DMS79 (cell line): ENCODE measurements around the gene GRIK3.

Source experiments
- DNase-seq: peaks from one replicate; lab custom pipeline; 2025; lab: John Stamatoyannopoulos, UW

The GRIK3 gene

GRCh38 chr1:36981126-36981525 is 53.2 kb downstream of the GRIK3 start:
- DNase-seq, result no peak

GRCh38 chr1:36977731-36978406 is 56.4 kb downstream of the GRIK3 start:
- DNase-seq, result no peak

- DNase-seq, result no peak
Observed at GRCh38 chr1:36975642-36976041, 58.7 kb downstream of the GRIK3 start.

GRCh38 chr1:36973056-36973455 is 61.3 kb downstream of the GRIK3 start:
- DNase-seq, result no peak

- no peak for DNase-seq
Observed at GRCh38 chr1:36971852-36972618, 62.3 kb downstream of the GRIK3 start.

- peak; percentile 56 for DNase-seq
Observed at GRCh38 chr1:36968730-36969129, 65.6 kb downstream of the GRIK3 start.

GRCh38 chr1:36966242-36966641 is 68.1 kb downstream of the GRIK3 start:
- DNase-seq, result no peak

- DNase-seq, result no peak
Observed at GRCh38 chr1:36965275-36966159, 68.8 kb downstream of the GRIK3 start.

GRCh38 chr1:36964830-36965229 is 69.5 kb downstream of the GRIK3 start:
- DNase-seq, result no peak

GRCh38 chr1:36963006-36963405 is 71.3 kb downstream of the GRIK3 start:
- peak; percentile 97 for DNase-seq

- DNase-seq, result no peak
Observed at GRCh38 chr1:36961062-36961615, 73.2 kb downstream of the GRIK3 start.

GRCh38 chr1:36956570-36956969 is 77.7 kb downstream of the GRIK3 start:
- no peak for DNase-seq

- no peak for DNase-seq
Observed at GRCh38 chr1:36955016-36955415, 79.3 kb downstream of the GRIK3 start.

- no peak for DNase-seq
Observed at GRCh38 chr1:36953061-36953460, 81.3 kb downstream of the GRIK3 start.

- no peak for DNase-seq
Observed at GRCh38 chr1:36951761-36952160, 82.6 kb downstream of the GRIK3 start.

GRCh38 chr1:36951292-36951750 is 83.0 kb downstream of the GRIK3 start:
- no peak for DNase-seq

GRCh38 chr1:36950604-36951291 is 83.6 kb downstream of the GRIK3 start:
- peak; percentile 9 for DNase-seq

- DNase-seq, result no peak
Observed at GRCh38 chr1:36948606-36949005, 85.7 kb downstream of the GRIK3 start.

- no peak for DNase-seq
Observed at GRCh38 chr1:36948147-36948546, 86.2 kb downstream of the GRIK3 start.

- DNase-seq, result no peak
Observed at GRCh38 chr1:36947384-36947783, 86.9 kb downstream of the GRIK3 start.

GRCh38 chr1:36944883-36945282 is 89.4 kb downstream of the GRIK3 start:
- DNase-seq, result no peak

- DNase-seq, result peak; percentile 10
Observed at GRCh38 chr1:36942148-36942547, 92.2 kb downstream of the GRIK3 start.
